Measurements from ENCODE around the gene LZTR1.
A peak's percentile ranks its signal among the peaks of the same experiment; 100 is the strongest.
"Not testable (repeated sequence)": the region's sequence is repeated elsewhere in the genome, so short reads cannot be mapped to it uniquely, and the experiment has no call there.

Gene LZTR1

DNA sequence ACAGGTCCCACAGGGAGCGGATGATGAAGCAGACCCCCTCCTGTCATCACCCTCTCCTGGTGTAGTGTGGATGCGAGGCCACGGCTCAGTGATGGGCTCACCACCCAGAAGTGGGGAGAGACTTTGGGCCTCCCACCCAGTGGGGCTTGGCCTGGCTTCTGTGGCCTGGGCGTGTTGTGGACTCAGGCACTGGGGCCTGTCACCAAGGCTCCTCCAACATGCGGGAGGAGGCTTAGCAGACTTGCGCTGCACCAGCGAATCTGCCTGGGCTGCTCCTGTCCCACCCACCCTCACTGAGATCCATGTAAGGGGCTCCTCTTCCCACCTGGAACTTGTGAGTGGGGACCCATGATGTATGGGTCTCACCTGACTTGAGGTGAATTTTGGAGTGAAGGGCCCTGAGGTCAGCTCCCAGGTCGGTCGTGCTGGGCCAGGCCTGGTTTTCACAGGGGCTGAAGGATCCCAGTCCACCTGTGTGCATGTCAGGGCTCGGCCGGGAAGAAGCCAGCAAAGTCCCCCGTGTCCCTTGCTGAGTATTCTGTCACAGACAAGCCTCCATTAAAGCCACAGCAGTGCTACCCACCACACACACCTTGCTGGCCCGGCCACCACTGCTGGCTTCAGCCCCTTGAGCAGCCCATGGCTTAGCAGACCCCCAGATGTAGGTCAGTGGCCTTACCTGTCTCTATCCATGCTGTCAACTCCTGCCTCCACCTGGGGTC is 15.6 kb downstream of the LZTR1 start:
- no peak for FAIRE-seq

DNA sequence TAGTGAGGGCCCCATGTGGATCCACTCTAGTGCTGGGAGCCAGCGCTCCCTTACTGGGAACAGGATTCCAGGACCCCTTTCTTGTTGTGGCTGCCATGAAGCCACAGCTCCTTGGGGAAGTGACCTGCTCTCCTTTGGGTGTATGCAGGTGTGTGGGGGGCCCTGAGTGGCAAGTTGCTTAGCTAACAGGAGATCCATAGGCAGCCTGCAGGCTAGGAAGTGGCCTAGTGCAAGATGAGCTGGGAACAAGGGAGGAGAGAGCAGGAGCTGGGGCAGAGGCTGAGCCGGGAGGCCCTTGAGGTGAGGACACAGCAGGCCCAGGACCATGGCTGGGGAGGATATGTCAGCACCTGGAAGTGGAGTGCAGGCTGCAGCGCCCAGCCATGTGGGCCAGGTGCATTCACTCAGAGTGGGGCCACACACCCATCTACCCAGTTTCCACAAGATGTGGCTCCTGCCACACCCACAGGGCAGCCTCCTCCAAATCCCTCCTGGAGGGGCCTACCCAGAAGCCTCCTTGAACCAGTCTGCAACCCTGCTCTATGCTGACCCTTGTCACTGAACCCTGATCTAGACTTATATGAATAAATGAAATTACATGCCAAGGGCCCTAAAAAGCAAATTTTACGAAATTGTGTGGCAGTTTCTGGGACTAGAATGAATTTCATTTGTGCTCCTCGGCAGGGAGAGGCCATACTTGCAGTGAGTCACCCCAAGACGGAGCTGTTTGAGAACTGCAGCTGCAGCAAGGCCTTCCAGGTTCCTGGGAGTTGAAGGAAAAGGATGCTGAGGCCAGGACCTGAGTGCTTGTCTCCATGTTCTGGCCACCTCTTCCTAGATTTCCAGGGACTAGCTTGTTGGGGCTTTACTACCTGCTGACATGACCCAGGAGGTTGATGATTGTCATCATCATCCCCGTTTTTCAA is 16.6 kb downstream of the LZTR1 start:
- no peak for FAIRE-seq

DNA sequence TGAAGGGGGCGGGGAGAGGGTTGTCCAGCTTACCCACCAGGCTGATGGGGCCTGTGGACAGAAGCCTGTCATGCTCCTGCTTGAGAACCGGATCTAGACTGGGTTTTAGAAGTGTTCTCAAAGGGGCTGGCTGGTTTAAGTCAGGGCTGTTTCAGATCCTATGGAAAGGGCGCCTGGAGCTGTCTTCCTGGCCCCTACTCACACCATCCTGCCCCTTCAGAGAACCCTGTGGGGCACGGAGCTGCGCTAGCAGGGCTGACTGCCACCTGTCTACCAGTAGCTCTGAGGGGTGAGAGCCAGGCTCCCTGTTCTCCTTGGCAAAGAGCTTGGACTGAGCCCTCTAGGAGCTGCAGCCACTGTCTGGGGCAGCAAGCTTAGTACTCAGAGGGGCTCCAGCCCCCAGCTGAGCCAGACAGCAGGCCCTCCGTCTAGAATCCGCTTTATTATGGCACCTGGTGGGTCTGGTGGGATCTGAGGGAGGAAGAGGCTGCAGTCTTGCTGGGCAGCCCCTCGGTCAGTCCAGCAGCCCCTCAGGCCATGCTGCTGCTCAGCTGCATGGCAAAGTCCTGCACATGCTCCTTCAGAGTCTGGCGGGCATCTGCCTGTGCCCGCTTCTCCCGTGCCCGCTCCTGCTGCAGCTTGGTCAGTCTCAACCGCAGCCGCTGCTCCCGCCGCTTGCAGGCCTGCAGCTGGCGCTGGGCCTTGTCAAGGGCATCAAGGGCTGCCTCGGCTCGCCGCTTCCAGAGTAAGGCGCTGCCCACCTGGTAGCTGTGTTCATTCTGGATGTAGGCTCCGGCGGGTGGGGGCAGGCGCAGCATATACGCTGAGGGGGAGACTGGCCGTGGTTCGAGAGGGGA is 17.5 kb downstream of the LZTR1 start:
- no peak for FAIRE-seq

DNA sequence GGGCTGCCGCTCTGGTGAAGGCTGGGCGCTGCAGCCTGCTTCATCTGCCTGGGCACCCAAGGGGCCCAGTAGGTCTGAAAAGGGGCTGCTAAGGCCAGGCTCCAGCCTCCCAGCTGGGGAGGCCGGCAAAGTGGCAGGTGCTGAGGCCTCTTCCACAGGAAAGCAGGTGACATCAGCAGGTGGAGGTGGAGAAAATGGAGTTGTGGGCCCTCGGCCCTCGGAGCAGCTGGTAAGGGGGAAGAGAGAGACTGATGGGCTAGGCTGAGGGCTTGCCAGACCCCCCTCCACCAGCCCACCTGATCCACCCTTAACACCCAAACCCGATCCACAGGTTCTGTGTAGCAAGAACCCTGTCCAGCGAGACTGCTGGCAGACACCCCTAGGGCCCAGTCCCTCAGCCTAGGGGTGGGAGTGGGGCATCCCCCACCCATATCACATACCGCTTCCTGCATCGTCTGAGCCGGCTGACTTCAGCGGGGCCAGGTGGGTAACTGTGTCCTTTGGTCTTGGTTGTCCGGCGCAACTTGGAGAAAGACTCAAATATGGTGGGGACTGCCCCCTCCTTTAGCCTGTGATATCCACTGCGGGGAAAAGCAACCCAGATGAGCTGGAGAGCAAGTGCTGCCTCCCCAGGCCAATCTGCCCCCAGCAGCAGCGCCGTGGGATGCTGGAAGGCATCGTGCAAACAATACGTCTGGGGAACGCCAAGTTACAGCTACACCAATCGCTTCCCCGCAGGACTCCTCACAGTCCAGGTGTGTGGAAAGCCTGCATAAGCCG is 18.3 kb downstream of the LZTR1 start:
- no peak for FAIRE-seq

DNA sequence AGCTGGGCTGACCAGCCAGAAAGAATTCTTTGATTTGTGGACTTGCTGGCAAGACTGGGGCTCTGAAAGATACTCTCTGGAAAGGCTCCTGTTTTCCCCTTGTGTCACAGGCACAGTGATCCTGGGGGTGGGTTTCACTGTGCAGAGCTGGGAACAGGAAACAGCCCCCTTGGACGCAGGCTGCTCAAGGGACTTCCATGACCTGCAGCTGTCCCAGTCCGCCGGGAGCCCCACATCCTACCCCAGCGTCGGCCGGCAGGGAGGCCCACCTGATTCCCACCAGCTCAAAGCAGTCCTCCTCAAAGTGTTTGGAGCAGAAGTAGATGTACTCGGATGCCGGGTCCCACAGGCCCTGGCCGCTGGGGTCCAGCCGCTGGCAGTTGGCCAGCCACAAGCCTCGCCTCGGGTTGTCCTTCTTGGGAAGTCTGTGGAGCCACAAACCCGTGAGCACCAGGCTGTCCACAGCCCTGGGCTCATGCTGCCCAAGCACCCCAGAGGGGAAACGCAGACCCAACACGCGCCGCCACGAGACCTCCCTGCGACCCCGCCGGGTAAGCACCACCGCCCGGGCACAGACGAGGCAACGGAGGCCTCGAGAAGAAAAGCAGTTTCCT is 19.0 kb downstream of the LZTR1 start:
- no peak for FAIRE-seq

DNA sequence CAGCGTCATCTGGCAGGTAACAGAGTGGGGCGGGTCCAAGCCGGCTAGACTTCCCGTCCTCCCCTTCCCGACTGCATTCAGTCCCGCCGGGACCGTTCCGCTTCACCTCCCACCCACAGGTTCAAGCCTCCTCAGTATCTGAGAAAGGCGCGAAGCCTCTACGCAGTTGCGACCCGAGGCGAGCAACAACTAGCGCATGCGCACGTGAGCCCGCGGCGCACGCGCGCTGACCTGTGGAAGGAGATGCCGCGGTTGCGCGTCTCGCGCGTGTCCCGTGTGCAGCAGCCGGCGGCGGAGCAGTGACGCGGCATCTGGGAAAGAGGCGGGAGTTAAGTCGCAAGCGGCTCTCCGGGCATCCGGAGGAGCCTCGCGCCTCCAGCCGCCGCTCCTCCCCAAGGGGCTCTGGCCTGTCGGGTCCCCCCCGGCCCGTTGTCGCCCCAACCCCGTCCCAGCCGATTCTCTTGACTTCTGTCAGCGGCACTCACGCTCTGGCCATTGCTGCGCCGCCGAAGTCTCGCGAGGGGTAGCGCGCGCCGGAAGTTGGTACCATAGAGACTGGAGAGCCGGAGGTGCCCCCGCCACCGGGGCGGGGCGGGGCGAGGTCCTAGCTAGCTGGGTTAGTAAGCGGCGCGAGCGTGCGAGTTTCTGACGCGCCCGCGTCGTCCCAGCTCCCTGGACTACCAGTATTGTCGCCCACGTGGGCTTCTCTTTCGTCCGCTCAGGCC is 19.7 kb downstream of the LZTR1 start, which contains the start of gene THAP7:
Gene THAP7 (minus strand): TSS at position 518 of the 725 bp plus-strand sequence. CDS start 207 bp downstream, at position 311.
- peak; percentile 48 for FAIRE-seq

DNA sequence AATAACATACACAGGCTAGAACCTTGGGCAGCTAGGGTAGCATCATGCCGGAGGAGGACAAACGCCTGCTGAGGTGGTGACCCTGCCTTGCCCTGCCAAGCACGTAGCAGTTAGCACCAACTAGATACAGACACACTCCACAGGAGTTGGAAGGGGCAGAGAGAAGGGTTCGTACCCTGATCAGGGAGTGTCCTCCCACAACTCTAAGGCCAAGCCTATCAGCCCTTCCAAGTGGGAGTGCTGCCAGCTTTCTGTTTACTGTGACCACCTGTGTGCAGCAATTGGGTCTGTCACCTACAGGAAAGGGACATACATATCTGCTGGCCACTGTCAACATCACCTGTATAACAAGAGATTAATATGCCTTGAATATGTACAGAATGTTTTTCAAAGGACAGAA is 21.7 kb downstream of the LZTR1 start:
- no peak for FAIRE-seq

DNA sequence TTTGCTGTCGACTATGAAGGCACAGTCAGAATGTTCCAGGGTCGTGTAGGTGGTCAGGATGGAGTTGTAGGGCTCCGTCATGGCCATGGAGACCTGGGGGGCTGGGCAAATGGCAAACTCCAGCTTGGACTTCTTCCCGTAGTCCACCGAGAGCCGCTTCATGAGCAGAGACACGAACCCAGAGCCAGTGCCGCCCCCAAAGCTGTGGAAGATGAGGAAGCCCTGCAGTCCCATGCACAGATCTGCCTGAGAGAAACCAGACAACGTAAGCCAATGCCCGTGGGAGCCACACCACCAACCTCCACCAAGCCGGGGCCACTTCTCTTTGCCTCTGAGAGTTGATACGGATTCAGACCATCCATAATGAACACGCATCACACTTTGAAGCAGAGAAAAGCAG is 27.1 kb downstream of the LZTR1 start:
- FAIRE-seq = not testable (repeated sequence)

DNA sequence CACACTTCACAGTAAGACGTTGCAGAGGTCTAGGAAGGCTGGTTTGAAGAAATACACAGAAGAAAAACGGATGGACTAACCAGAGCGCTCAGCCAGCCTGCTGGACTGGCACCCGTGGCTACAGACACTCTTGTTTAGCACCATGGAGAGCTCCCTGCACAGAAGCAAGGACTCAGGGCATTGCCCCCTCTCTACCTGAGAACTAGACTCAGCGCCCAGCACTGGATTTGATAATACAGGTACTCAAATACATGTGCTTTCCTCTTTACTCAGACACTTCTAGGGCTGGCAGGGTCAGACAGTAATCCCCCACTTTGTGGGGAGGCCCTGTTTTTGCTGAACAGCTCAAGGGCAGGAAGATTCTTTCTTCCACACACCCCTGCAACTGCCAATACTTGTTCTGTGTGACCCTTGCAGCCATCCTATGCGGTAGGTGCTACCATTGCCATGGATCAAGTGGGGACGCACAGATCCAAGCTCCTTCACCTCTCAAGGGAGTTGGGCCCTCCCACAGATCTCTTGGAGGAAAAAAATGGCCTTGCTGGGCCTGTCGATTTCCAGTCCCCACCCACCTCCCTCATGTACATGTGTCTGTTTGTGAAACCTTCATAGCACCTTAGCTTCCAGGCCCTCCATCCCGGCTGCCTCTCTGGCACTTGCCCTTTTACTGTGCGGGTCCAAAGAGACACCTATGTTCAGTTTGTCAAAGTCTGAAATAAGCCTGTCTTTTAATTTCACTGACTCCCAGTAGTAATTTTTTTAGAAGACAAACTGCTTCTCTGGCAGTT is 27.7 kb downstream of the LZTR1 start:
- peak; percentile 15 for FAIRE-seq

DNA sequence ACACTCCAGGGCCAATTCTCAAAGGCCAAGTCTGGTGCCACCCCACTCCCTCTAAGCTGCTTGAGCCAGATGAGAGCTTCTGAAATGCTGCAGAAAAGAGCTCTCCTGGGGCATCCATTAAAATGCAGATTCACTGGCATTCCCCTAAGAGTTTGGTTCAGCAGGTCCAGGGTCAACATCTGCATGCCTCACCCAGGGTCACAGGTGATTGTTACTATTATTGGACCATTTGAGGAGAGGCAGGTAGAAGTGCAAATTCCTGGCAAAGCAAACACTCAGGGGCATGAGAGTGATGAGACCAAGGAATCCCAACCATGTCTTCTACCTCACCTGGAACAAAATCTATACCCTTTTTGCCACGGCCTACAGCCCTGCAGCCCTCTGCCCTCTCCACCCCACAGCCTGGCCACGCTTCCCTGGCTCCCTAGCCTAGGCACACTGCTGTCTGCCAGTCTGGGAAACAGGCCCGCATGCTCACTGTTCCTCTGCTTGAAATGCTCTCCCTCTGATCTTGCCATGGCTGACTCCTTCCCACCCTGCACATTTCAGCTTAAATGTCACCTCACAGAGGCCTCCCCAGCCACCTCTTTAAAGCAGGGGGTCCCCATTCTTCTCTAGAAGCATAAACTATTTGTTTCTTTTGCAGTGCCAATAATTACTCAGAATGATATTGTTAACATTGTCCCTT is 28.5 kb downstream of the LZTR1 start:
- FAIRE-seq = no peak

DNA sequence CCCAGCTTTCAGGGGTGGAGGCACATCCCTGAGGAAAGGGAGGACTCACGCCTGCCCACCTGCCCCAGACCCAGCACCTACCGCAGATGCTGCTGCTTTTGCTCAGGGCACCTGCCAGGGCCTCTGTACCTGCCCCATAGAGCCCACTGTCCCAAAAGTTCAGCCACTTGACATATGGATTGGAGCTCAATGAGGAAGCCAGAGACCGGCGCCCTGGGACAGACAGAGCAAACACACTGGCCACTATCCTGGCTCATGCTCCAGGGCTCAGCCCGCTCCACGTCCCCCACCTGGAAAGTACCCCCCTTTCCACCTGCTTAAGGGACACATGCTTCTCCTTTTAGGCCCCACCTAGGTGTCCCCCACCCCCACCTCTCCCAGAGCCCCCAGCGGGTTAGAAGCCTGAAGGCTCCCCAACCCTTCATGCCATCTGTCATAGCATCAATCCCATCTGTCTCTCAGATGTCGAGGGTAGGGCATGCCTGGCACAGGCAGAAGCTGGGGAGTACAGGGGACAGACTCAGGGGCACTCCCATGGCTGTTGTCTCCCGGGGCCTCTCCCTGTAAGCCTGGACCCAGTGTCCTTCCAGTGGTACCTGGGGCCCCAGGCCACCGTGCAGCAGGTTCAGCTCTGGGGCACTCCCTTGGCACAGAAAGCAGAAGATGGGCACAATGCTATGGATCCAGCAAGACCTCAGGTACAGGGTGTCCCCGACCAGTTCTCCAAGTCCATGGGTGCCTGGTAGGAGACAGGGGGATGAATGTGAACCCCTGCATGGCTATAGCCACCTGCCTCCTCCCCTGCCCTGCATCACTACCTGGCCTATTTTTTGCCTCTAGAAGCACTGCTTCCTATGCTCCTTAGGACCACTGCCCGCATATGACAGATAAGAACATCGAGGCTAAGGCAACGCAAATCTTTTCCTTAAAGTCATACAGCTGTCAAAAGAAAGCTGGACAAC is 30.6 kb downstream of the LZTR1 start:
- no peak for FAIRE-seq

DNA sequence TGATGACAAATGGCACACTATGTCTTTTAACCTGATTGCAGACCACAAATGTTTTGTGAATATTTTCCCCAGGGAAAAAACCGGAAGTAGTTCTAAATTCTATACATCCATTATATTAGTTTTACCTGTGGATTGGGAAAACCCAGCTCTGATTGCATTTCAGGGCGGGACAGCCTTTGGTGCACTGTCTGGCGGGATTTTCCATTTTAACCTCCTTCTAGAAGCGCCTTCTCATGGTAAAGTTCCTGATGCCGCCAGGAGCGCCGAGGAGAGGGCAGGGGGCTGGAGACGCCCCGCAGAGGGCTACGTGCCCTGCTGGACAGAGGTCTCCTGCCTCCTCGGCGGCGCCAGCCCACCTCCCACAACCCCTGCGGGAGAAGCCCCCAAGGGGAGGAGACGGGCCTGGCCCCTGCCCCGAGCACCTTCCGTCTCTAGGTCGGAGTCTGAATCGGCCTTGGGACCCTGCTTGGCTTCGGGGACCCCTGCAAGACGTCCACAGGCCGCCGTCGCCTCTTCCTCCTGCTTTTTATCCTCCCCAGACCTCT is 31.6 kb downstream of the LZTR1 start:
- no peak for FAIRE-seq

DNA sequence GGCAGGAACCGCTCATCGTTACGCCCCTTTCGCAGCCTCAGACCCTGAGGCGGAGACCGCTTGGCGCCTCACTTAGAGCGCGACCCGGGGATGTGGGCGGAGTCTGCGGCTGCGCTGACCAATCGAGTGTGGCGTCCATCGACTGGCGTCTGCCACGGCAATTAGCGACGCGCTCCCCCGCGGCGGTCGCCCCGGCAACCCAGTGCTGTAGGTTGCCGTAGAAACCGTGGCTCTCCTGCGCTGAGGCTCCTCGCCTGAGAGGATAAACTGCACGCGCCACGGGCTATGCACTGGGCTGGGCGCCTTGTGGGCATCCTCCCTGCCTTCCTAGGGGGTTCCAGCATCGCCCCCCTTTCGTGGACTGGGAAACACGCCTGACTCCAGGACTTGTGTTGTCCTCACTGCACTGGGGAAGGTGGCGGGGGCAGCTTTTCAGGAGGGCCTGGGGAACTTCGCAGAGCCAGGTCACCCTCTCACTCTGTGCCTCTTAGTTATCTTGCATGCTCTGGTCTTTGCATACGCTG is 32.2 kb downstream of the LZTR1 start:
- FAIRE-seq = peak; percentile 96

DNA sequence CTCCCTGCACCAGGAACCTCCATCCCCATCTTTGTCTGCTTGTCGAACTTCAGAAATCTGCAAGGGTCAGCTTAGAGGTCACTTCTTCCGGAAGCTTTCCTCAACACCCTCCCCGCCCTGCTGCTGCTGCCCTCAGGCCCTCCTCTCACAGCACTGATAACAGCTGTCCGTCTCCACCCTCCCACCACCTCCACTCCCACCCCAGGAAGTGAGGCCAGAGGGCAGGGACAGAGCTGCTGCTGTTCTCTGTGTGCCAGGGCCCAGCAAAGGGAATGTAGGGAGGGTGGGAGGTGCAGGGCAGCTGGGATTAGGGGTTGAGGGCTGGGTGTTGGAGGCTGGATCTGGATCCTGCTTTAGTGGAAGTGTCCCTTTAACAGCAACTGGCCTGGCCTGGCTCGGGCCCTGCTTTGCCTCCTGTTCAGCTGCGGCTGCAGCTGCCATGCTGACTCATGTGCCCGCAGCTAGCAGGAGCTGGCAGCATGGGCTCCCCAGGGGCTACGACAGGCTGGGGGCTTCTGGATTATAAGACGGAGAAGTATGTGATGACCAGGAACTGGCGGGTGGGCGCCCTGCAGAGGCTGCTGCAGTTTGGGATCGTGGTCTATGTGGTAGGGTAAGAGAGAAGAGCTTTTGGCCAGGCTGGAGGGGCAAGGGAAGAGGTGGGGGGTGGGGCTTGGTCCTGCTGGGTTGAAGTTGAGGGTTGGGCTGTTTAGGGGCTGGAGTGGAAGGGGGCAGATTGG is 32.8 kb downstream of the LZTR1 start, which contains the start of gene P2RX6:
Gene P2RX6 (plus strand): TSS at position 440 of the 740 bp plus-strand sequence. CDS start 10 bp downstream, at position 450.
- no peak for FAIRE-seq

DNA sequence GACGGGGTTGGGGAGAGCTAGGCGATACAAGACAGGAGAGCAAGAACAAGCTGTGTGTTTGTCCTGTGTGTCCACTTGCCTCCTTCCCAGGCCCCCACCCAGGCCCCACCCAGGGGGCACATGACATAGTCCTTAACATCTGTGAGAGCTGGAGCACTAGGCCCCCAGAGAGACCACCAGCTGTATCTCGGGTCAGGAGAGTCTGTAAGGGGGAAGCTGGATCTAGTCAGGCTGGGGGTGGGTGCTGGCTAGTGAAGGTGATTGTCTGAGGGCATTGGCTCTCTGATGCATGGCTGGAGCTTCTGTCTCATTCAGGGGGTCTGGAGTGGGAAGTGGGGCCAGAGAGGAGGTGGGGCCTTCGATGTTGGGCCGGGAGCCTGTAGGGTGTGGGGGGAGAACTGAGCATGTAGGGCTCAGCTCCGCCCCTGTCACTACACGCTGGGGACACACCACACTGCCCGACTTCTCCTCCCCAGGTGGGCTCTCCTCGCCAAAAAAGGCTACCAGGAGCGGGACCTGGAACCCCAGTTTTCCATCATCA is 33.4 kb downstream of the LZTR1 start:
- no peak for FAIRE-seq

DNA sequence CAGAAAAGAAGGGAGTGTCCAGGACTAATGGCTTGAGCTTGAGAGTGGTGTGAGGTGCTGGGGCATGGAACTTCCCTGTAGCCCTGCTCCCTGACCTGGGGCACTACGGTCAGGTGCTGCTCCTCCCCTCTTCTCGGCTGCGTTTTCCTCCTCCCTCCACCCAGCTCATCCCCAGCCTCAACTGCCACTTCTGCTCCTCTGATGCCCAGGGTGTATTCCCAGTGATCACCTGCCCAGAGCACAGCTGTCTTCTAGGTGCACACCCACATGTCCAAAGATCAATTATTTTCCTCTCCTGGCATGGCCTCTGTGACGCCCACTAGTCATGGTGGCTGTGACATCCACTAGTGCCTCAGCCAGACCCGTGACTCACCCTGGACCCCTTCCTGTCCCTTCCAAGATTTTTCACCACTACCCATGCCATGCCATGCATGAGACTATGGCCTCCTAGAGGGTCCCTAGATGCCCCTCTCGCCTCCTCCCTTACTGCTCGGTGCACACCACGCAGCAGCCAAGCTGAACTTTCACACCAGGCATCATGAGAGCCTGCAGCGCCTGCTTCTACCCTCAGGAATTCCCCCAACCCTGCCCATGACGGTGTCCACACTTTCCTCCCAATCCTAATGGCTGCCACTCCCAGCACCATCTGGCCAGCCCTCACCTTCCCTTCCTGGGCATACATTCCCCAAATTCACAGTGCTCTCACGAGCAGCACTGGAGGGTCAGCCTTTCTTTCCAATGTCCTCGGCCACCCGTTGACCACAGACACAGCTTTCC is 34.7 kb downstream of the LZTR1 start:
- no peak for FAIRE-seq

Data from G401.6 (cell line).